Ammon's horn (tissue), 1 donor: ENCODE measurements around the gene LSM14B.
A peak's percentile ranks its signal among the peaks of the same experiment; 100 is the strongest.
"Not testable (repeated sequence)": the region's sequence is repeated elsewhere in the genome, so short reads cannot be mapped to it uniquely, and the experiment has no call there.

Experiments
- DNase-seq: peaks from one replicate; pipeline ENCODE4 v3.0.0-alpha.2; 2016; ENCODE audit warnings: low spot score

The LSM14B gene

GRCh38 chr20:62121776-62122653 is at the start of gene LSM14B:
Gene LSM14B, plus strand, starts transcription at chr20:62122475. Its CDS starts 192 bp downstream, at chr20:62122667.
- peak; percentile 96 for DNase-seq

GRCh38 chr20:62073323-62073722 is 49.0 kb upstream of the LSM14B start:
- no peak for DNase-seq

- no peak for DNase-seq
These were observed 43.1 kb upstream of the LSM14B start for GRCh38 chr20:62079166-62079565.

- no peak for DNase-seq
These were observed 41.9 kb upstream of the LSM14B start for GRCh38 chr20:62080249-62080990.

- DNase-seq: no peak
These were observed 39.0 kb upstream of the LSM14B start for GRCh38 chr20:62083312-62083711.

GRCh38 chr20:62084224-62084623 is 38.1 kb upstream of the LSM14B start:
- not testable (repeated sequence) for DNase-seq

- no peak for DNase-seq
These were observed 37.1 kb upstream of the LSM14B start for GRCh38 chr20:62085206-62085605.

- no peak for DNase-seq
These were observed 35.0 kb upstream of the LSM14B start for GRCh38 chr20:62087227-62087626.

- DNase-seq: no peak
These were observed 34.6 kb upstream of the LSM14B start for GRCh38 chr20:62087632-62088031.

GRCh38 chr20:62088258-62089127 is 33.8 kb upstream of the LSM14B start:
- DNase-seq: no peak

GRCh38 chr20:62089393-62089792 is 32.9 kb upstream of the LSM14B start:
- DNase-seq: no peak

GRCh38 chr20:62096421-62097380 is 25.6 kb upstream of the LSM14B start:
- no peak for DNase-seq

GRCh38 chr20:62097881-62098407 is 24.3 kb upstream of the LSM14B start:
- no peak for DNase-seq

GRCh38 chr20:62101078-62101477 is 21.2 kb upstream of the LSM14B start:
- no peak for DNase-seq

GRCh38 chr20:62103508-62104233 is 18.6 kb upstream of the LSM14B start:
- no peak for DNase-seq

GRCh38 chr20:62104234-62104789 is 18.0 kb upstream of the LSM14B start:
- DNase-seq: no peak

GRCh38 chr20:62104791-62105345 is 17.4 kb upstream of the LSM14B start:
- DNase-seq: no peak

GRCh38 chr20:62105592-62105991 is 16.7 kb upstream of the LSM14B start:
- DNase-seq: no peak

GRCh38 chr20:62111148-62111547 is 11.1 kb upstream of the LSM14B start:
- DNase-seq: no peak
